GM19395 (cell line): ENCODE measurements around the gene PRG3.
"Not testable (repeated sequence)": the region's sequence is repeated elsewhere in the genome, so short reads cannot be mapped to it uniquely, and the experiment has no call there.

Experiments
- ATAC-seq: cut with Tn5 transposase; IDR thresholded peaks from one replicate; pipeline ENCODE4 v1.9.1; 2021; ENCODE audit warnings: mild to moderate bottlenecking, moderate library complexity; ENCODE audit not compliant: unreplicated experiment

The PRG3 gene

GRCh38 chr11:57409321-57410100 lies 28.6 kb upstream of the PRG3 start:
- no peak for ATAC-seq

DNA sequence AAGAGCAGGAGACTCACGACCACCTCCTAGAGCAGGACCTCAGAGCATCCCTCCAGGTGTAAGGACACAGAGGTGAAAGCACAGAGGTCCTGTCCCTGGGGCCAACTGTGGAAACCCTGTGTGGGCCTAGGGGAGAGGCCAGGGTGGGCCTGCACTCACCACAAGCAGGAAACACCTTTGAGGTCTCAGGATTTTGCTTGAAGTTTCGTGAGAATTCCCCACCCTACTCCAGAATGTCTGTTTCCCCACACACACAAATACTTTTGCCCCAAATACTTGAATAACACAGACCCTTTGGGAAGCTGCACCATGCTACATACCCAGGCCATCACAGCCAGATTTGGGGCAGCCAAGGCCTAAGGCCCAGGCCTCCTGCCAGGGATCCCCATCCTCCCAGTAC lies 27.8 kb upstream of the PRG3 start:
- no peak for ATAC-seq

- ATAC-seq, result no peak
Observed at GRCh38 chr11:57407941-57408475, 27.1 kb upstream of the PRG3 start.

GRCh38 chr11:57407010-57407920 lies 26.3 kb upstream of the PRG3 start:
- no peak for ATAC-seq

GRCh38 chr11:57406337-57406904 lies 25.5 kb upstream of the PRG3 start:
- ATAC-seq, result peak; percentile 87

DNA sequence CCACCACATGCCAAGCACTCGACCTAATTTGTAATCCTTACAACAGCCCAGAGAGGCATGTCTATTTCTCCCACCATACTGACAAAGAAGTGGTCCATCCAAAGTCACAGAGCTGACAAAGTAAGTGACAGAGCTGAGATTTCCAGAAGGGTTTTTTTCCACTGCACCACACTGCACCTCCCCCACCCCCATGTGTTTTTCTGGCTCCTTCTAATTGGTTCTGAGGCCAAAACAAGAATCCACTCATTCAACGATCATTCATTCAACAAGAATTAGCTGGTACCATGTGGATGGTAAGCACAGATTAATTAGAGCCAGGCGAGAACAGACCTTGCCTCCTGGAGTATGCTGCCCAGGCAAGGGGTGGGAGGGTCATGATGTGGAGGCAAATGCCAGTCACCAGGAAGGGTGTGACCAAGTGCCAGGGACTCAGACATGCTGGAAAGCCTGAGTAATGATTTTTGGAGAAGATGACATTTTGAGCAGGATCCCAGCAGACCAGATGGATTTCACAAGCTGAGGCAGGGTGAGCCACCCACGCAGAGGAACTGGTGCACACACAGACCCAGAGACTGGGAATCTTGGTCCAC lies 24.4 kb upstream of the PRG3 start:
- ATAC-seq, result no peak

- ATAC-seq, result no peak
Observed at GRCh38 chr11:57403802-57404147, 22.8 kb upstream of the PRG3 start.

DNA sequence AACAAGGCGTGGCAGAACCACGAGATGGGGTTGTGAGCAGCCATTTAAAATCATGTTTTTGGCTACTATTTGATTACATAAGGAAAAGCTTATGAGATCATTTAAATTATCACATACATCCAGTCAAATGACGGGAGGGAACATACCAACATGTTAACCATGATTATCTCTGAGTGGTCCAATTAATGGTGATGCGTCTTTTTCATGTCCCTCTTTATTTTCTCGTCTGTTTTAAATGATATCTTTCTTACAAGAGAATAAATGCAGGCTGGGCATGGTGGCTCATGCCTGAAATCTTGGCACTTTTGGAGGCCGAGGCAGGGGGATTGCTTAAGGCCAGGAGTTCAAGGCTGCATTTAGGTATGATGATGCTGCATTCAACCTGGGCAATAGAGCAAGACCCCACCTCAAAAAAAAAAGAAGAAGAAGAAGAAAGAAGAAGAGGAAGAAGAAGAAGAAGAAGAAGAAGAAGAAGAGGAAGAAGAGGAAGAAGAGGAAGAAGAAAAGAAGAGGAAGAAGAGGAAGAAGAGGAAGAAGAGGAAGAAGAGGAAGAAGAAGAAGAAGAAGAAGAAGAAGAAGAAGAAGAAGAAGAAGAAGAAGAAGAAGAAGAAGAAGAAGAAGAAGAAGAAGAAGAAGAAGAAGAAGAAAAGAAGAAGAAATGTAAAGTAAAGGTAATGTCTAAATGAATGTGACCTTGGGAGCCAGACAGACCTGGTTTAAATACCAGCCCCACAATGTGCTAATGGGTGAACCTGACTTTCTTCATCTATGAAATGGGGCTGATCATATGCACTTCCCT lies 22.3 kb upstream of the PRG3 start:
- not testable (repeated sequence) for ATAC-seq

GRCh38 chr11:57402188-57403002 lies 21.4 kb upstream of the PRG3 start:
- ATAC-seq, result no peak

DNA sequence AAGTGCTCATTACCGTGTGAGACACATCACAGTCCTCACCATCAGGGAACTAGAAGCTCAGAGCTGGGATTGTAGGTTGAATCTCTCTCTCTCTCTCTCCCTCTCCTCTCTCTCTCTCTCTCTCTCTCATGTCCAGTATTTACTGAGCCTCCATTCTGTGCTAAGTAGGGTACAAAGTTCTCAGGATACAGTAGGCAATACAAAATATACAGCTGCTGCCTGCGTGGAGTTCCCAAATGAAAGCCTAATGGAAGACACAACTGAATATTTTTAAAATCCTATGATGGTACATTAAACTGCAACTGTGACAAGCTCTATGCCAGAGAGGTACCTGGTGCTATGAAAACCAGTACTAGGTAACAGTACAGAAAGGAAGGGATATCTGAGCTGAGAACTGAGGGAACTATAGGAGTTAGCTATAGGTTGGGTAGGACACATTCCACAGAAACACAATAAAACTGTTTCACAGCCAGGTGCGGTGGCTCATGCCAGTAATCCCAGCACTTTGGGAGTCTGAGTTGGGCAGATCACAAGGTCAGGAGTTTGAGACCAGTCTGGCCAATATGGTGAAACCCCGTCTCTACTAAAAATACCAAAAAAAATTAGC lies 19.1 kb upstream of the PRG3 start:
- ATAC-seq, result no peak

GRCh38 chr11:57399221-57399620 lies 18.3 kb upstream of the PRG3 start:
- no peak for ATAC-seq

DNA sequence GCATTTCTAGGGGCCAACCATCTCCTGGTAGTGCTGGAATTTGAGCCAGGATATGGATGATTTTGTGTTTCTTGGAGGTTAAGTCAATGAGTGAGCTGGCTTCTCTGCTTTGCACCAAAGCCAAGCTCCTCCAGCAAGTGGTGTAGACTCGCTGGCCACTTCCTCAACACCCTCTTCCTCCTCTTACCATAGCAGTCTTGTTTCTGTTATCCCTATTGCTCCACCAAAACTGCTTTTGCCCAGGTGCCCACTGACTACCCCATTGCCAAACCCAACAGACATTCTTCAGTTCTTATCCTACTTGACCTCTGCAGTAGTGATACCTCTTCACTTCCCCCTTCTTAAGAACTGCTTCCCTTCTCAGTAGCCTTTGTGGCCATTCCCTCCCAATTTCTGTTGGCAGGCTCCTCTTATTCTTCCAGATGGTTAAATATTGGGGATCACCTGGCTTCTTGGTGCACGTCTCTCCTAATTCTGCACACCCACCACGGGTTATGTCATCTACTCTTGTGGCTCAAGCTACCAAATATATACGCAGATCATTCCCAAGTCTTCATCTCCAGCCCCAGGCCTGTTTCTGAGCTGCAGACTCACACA lies 16.5 kb upstream of the PRG3 start:
- ATAC-seq, result no peak

- ATAC-seq, result no peak
Observed at GRCh38 chr11:57396744-57397143, 15.8 kb upstream of the PRG3 start.

GRCh38 chr11:57395905-57396623 lies 15.1 kb upstream of the PRG3 start:
- no peak for ATAC-seq

DNA sequence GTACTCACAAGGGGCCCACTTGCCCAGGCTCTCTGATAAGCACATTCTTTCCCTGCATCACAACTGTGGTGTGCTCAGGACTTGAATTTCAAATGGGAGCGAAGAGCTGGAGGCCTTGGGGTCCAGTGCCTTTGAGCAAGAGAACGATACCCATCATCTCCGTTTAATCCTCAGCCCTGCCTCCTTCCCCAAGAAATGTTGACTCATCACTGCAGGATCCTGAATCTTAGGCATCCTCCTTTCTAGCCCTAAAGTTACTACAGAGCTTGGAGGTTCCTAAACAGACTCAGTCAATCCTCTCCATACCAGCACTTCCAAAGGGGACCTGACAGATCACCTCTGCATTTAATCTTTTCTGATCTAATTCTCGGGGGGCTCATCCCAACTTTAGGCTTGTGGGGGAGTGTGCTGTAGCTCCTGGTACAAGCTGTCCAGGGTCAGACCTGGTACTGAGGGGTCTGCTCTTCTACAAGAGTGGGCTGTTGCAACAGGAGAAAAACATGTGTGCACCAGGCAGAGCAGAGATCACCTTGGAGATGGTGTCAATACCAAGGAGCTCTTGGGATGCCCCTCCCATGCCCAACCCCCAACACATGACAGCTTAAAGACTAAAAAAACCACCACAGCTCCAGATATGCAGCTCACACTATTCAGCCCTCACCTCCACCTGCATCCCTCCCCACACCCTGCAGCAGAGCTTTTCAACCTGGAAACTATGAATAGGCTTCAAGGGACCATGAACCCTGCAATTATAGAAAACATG lies 13.4 kb upstream of the PRG3 start:
- ATAC-seq, result no peak

DNA sequence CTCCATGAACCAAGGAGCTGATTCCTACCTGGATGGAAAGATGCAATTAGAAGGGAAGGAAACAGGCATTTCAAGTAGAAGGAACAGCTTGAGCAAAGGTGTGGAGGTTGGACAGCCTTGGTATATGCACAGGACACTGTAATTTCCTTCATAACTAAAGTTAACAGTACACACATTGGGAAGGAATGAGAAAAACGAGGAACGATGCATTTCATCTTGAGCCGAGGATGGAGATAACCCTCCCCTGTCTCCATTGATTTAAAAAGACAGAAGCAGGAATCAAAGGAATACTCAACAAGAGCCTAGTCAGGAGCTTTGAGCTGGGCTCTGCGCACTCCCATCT lies 11.8 kb upstream of the PRG3 start:
- no peak for ATAC-seq

DNA sequence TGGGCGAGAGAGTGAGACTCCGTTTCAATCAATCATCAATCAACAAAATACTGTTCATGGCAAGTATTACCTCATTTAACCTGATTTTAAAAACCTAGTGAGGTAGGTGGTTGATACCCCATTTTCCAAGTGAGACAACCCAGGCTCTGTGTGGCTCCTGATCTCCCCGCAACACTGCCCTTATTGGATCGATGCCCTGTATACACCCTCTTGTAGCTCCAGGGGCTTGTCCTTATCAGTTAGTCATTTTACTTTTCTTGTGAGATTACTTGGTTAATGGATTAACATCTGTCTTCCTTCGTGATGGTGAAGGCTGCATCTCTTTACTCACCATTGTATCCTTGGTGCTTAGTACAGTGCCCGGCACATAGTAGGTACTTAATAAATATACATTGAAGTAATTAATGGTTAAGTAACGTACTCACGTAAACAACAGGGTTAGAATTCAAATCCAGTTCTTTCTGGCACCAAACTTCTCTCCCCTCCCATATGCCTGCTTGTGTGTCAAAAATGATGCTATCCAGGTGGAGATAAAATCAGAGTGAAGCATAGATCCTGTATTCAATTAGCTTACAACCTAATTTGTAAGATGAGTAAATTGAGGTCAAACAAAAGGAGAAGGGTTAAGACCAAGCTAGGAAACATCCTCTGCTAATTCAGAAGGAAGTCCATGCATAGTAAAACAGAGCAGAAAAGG lies 11.3 kb upstream of the PRG3 start:
- no peak for ATAC-seq
